A549 (cell line): ENCODE measurements around the gene NFATC4.

Experiments
- CHD2 ChIP-seq: fragments of 150-350 bp; IDR thresholded peaks from 2 replicates; pipeline ENCODE4 v1.6.1; 2014; ENCODE audit warnings: low read length; ENCODE audit not compliant: partially characterized antibody
- CTCF ChIP-seq: fragments of >200 bp; sonication (Bioruptor Twin); formaldehyde crosslinking; IDR thresholded peaks from 3 replicates; pipeline ENCODE4 v1.5.1; 2016
- EP300 ChIP-seq, 2 experiments: fragments of >200 bp; sonication (Bioruptor Twin); formaldehyde crosslinking; IDR thresholded peaks; 2 replicates in 1 of 2; 3 replicates in 1 of 2; pipeline ENCODE4 v1.6.1; 2016 to 2017
- KDM1A ChIP-seq: fragments of 200-600 bp; sonication (generic); IDR thresholded peaks from 2 replicates; pipeline ENCODE4 v1.6.1; 2016; ENCODE audit warnings: low read depth, mild to moderate bottlenecking
- PHF8 ChIP-seq: fragments of 200-600 bp; sonication (generic); IDR thresholded peaks from 2 replicates; pipeline ENCODE4 v1.6.1; 2016; ENCODE audit warnings: low read depth, mild to moderate bottlenecking, antibody characterized with exemption, moderate library complexity, borderline replicate concordance
- SMC3 ChIP-seq: fragments of >200 bp; sonication (Bioruptor Twin); formaldehyde crosslinking; IDR thresholded peaks from 3 replicates; pipeline ENCODE4 v1.6.1; 2018; ENCODE audit warnings: inconsistent platforms
- TF ChIP-seq, protein P1 (sequence below): fragments of >200 bp; sonication (Bioruptor Twin); formaldehyde crosslinking; IDR thresholded peaks from 2 replicates; pipeline ENCODE4 v1.6.1; 2016
- TF ChIP-seq, protein P2 (sequence below): fragments of 450-650 bp; IDR thresholded peaks from 2 replicates; pipeline ENCODE4 v1.6.1; 2014; ENCODE audit warnings: antibody characterized with exemption

GRCh38 chr14:24381363-24382063 is 13.5 kb downstream of the NFATC4 start:
- no peak for TF ChIP-seq CHD2
- TF ChIP-seq CTCF, result no peak
- TF ChIP-seq PHF8, result no peak
- TF ChIP-seq KDM1A, result no peak
- TF ChIP-seq, protein P1, sequence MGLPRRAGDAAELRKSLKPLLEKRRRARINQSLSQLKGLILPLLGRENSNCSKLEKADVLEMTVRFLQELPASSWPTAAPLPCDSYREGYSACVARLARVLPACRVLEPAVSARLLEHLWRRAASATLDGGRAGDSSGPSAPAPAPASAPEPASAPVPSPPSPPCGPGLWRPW, result no peak
- no peak for TF ChIP-seq EP300 (IDR thresholded peaks at IDR 0.05)
- no peak for TF ChIP-seq SMC3
- TF ChIP-seq, protein P2, sequence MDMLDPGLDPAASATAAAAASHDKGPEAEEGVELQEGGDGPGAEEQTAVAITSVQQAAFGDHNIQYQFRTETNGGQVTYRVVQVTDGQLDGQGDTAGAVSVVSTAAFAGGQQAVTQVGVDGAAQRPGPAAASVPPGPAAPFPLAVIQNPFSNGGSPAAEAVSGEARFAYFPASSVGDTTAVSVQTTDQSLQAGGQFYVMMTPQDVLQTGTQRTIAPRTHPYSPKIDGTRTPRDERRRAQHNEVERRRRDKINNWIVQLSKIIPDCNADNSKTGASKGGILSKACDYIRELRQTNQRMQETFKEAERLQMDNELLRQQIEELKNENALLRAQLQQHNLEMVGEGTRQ, result no peak
